B cell (primary cell): ENCODE data around the gene ARL5B. TPM values are rescaled to one million over a fixed set of nuclear protein-coding genes. Genes with fewer than 3 reads are reported as not detected.

Experiments
- ATAC-seq: fragments of 200-7000 bp; cut with Tn5 transposase; one replicate; pipeline ENCODE4 v1.10.0; 2021; ENCODE audit warnings: low read depth, mild to moderate bottlenecking, moderate number of reproducible peaks, moderate library complexity
- CTCF ChIA-PET: fragments of 350-600 bp; sonication (Branson Sonifier 250); formaldehyde crosslinking; loops from one replicate; lab custom pipeline; 2021; ENCODE audit warnings: antibody characterized with exemption, inconsistent platforms; lab: Charles Lee
- POLR2A ChIA-PET: fragments of 350-600 bp; sonication (Branson Sonifier 250); formaldehyde crosslinking; loops from one replicate; lab custom pipeline; 2021; ENCODE audit warnings: antibody characterized with exemption; lab: Charles Lee
- DNase-seq: peaks from one replicate; pipeline ENCODE4 v3.0.0; 2013
- H2AFZ ChIP-seq: 2 replicates; pipeline ENCODE4 v1.6.1; 2012; ENCODE audit warnings: mild to moderate bottlenecking, low read depth, low read length; ENCODE audit not compliant: insufficient read depth, poor library complexity, severe bottlenecking
- H3K27ac ChIP-seq, 2 donors: 1 replicate in 1 of 2; 2 replicates in 1 of 2; pipeline ENCODE4 v1.5.1; 2012 to 2013; ENCODE audit warnings: low read length in 2 of 2, mild to moderate bottlenecking in 2 of 2, moderate library complexity in 1 of 2
- H3K27me3 ChIP-seq, 4 experiments: fragments of 200-600 bp in 1 of 4; sonication (generic) in 1 of 4; replicated peaks in 1 of 4; 1 replicate in 2 of 4; 2 replicates in 2 of 4; pipeline versions ENCODE4 v1.6.1 to v1.7.0; 2013 to 2016; ENCODE audit warnings: low read length in 3 of 4, mild to moderate bottlenecking in 2 of 4, mixed read lengths in 1 of 4, moderate library complexity in 1 of 4; ENCODE audit not compliant: insufficient read depth in 4 of 4, control insufficient read depth in 3 of 4; ENCODE audit errors: control extremely low read depth in 1 of 4
- H3K36me3 ChIP-seq, 2 experiments: replicated peaks in 1 of 2; 1 replicate in 1 of 2; 2 replicates in 1 of 2; pipeline versions ENCODE4 v1.6.1 to v1.7.1; 2013; ENCODE audit warnings: low read length in 1 of 2; ENCODE audit not compliant: insufficient read depth in 2 of 2, control insufficient read depth in 1 of 2; ENCODE audit errors: control extremely low read depth in 1 of 2, extremely low read depth in 1 of 2
- H3K4me1 ChIP-seq, 2 donors: fragments of 200-600 bp in 1 of 2; sonication (generic) in 1 of 2; 1 replicate in 1 of 2; 2 replicates in 1 of 2; pipeline versions ENCODE4 v1.5.1 to v1.6.1; 2013 to 2017; ENCODE audit warnings: low read length in 2 of 2; ENCODE audit not compliant: control insufficient read depth in 2 of 2, insufficient read depth in 2 of 2
- H3K4me2 ChIP-seq: replicated peaks from 2 replicates; pipeline ENCODE3; 2012; ENCODE audit warnings: mild to moderate bottlenecking, low read depth, low read length; ENCODE audit not compliant: poor library complexity, severe bottlenecking
- H3K4me3 ChIP-seq, 5 experiments: fragments of 200-600 bp in 1 of 5; sonication (generic) in 1 of 5; 1 replicate in 3 of 5; 2 replicates in 2 of 5; pipeline versions ENCODE4 v1.5.1 to v1.7.0; 2011 to 2016; ENCODE audit warnings: low read length in 4 of 5, mild to moderate bottlenecking in 4 of 5, low read depth in 2 of 5, control low read depth in 1 of 5, moderate library complexity in 1 of 5; ENCODE audit not compliant: insufficient read depth in 1 of 5; ENCODE audit errors: control extremely low read depth in 1 of 5, extremely low read depth in 1 of 5
- H3K79me2 ChIP-seq: fragments of 200-600 bp; sonication (generic); one replicate; pipeline ENCODE4 v1.6.0; 2016; ENCODE audit warnings: low read length; ENCODE audit not compliant: control insufficient read depth, insufficient read depth
- H3K9ac ChIP-seq: fragments of 200-600 bp; sonication (generic); 2 replicates; pipeline ENCODE4 v1.6.1; 2017; ENCODE audit warnings: mild to moderate bottlenecking, low read length, moderate library complexity
- H3K9me3 ChIP-seq, 3 donors: one replicate each; pipeline versions ENCODE4 v1.6.1 to v1.7.1; 2013; ENCODE audit warnings: low read length in 2 of 3; ENCODE audit not compliant: control insufficient read depth in 2 of 3, insufficient read depth in 1 of 3; ENCODE audit errors: control extremely low read depth in 1 of 3
- H4K20me1 ChIP-seq: 2 replicates; pipeline ENCODE4 v1.6.0; 2012; ENCODE audit warnings: mild to moderate bottlenecking, low read length; ENCODE audit not compliant: insufficient read depth, control insufficient read depth, poor library complexity, severe bottlenecking
- H3K27ac Mint-ChIP-seq: one replicate; pipeline ENCODE4 v1.8.0; 2021; ENCODE audit warnings: mixed read lengths
- H3K27me3 Mint-ChIP-seq: one replicate; pipeline ENCODE4 v1.8.0; 2021; ENCODE audit warnings: mixed read lengths
- H3K4me1 Mint-ChIP-seq: one replicate; pipeline ENCODE4 v1.8.0; 2021; ENCODE audit warnings: mixed read lengths
- H3K4me3 Mint-ChIP-seq: one replicate; pipeline ENCODE4 v1.8.0; 2021; ENCODE audit warnings: mixed read lengths
- H3K9me3 Mint-ChIP-seq: one replicate; pipeline ENCODE4 v1.8.0; 2022; ENCODE audit warnings: mixed read lengths; ENCODE audit not compliant: insufficient read depth
- EZH2 ChIP-seq: IDR thresholded peaks from 2 replicates; pipeline ENCODE4 v1.6.1; 2012; ENCODE audit warnings: borderline replicate concordance, low read depth, mild to moderate bottlenecking, moderate library complexity, low read length; ENCODE audit not compliant: insufficient read depth, poor library complexity, severe bottlenecking
- WGBS: methylation state at CpG from one replicate; pipeline ENCODE4 v1.1.5; 2013; ENCODE audit warnings: missing lambda C conversion rate; ENCODE audit not compliant: insufficient coverage; 5-methylcytosine and 5-hydroxymethylcytosine counted together
- intact Hi-C: fragments of 100-400 bp; cut with micrococcal nuclease; formaldehyde crosslinking; loops from one replicate; pipeline ENCODE4 v1.10.0; 2022
- polyA plus RNA-seq: library from polyadenylated mRNA; depleted of rRNA; stranded (reverse); fragments of >200 nt; gene quantifications from 2 replicates; pipeline ENCODE4 v1.2.3, GENCODE V29; 2012
- total RNA-seq, 2 donors: library from RNA; stranded (reverse); fragments of 120-200 nt in 1 of 2; gene quantifications; 1 replicate in 1 of 2; 2 replicates in 1 of 2; pipeline versions ENCODE4 v1.2.3 to v1.2.4, GENCODE V29; 2013 to 2022
- TF ChIP-seq, protein P1 (sequence below): fragments of 200-600 bp; IDR thresholded peaks from one replicate; pipeline ENCODE4 v1.8.0; 2022; ENCODE audit warnings: antibody characterized with exemption, mild to moderate bottlenecking

Gene ARL5B
- total and polyA plus RNA-seq, 2 donors (not counting 1 experiment from before 2014, with no cell fraction given), result 5.2 to 13.4 TPM

- DNase-seq (no peak), ATAC-seq (no peak)
- no peaks in the 10 kb centered on the region for H3K9me3 ChIP-seq
- TF ChIP-seq, protein P1, sequence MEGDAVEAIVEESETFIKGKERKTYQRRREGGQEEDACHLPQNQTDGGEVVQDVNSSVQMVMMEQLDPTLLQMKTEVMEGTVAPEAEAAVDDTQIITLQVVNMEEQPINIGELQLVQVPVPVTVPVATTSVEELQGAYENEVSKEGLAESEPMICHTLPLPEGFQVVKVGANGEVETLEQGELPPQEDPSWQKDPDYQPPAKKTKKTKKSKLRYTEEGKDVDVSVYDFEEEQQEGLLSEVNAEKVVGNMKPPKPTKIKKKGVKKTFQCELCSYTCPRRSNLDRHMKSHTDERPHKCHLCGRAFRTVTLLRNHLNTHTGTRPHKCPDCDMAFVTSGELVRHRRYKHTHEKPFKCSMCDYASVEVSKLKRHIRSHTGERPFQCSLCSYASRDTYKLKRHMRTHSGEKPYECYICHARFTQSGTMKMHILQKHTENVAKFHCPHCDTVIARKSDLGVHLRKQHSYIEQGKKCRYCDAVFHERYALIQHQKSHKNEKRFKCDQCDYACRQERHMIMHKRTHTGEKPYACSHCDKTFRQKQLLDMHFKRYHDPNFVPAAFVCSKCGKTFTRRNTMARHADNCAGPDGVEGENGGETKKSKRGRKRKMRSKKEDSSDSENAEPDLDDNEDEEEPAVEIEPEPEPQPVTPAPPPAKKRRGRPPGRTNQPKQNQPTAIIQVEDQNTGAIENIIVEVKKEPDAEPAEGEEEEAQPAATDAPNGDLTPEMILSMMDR, result no peak
- no peak for TF ChIP-seq EZH2
- Mint-ChIP-seq H3K4me1 (no peaks in the 10 kb centered on the region), H3K4me3 (no peak overlapping the region), H3K9me3 (no peaks in the 10 kb centered on the region), H3K27ac (no peak overlapping the region), H3K27me3 (no peaks in the 10 kb centered on the region)
- no peaks in the 10 kb centered on the region for H3K79me2 ChIP-seq
- no peaks in the 10 kb centered on the region for H4K20me1 ChIP-seq
- no peak overlapping the region for H3K4me3 ChIP-seq
- CTCF ChIA-PET, result interaction anchor here (0.6 kb wide), 1 partner anchor 73 kb away, joined by 3 read pairs; no protein-coding TSS in a partner anchor
- H3K27ac ChIP-seq, result no peak overlapping the region
- no peaks in the 10 kb centered on the region for H3K27me3 ChIP-seq
- no CpG with 5 or more reads among the region's 3 CpGs for WGBS
- POLR2A ChIA-PET, result no interaction called here
- H2AFZ ChIP-seq, result no peak overlapping the region
- intact Hi-C loops, result no loop called here
- no peak overlapping the region for H3K9ac ChIP-seq
- no peak overlapping the region for H3K4me2 ChIP-seq
- H3K36me3 ChIP-seq, result peaks cover 5 to 20% of the 10 kb centered on the region in 2 experiments
- no peaks in the 10 kb centered on the region for H3K4me1 ChIP-seq
Observed at GRCh38 chr10:18616337-18616736, 42.9 kb upstream of the ARL5B start.

GRCh38 chr10:18619016-18619415 lies 40.2 kb upstream of the ARL5B start:
- CTCF ChIA-PET, result no interaction called here
- no peak overlapping the region for H2AFZ ChIP-seq
- no peak overlapping the region for H3K9ac ChIP-seq
- DNase-seq (no peak), ATAC-seq (no peak)
- no peak overlapping the region for H3K4me3 ChIP-seq
- WGBS, result 100% methylated on average over 3 of the region's 3 CpGs
- H3K27me3 ChIP-seq, result no peaks in the 10 kb centered on the region
- intact Hi-C loops, result no loop called here
- TF ChIP-seq EZH2, result no peak
- TF ChIP-seq, protein P1, result no peak
- no peaks in the 10 kb centered on the region for H3K9me3 ChIP-seq
- no peak overlapping the region for H3K4me2 ChIP-seq
- no peaks in the 10 kb centered on the region for H3K9me3 Mint-ChIP-seq
- POLR2A ChIA-PET, result no interaction called here
- no peak overlapping the region for H3K27ac ChIP-seq
- no peaks in the 10 kb centered on the region for H4K20me1 ChIP-seq
- no peak overlapping the region for H3K27ac Mint-ChIP-seq
- H3K4me3 Mint-ChIP-seq, result no peak overlapping the region
- peaks cover 5 to 8% of the 10 kb centered on the region in 2 experiments for H3K36me3 ChIP-seq
- H3K27me3 Mint-ChIP-seq, result no peaks in the 10 kb centered on the region
- H3K4me1 Mint-ChIP-seq, result no peaks in the 10 kb centered on the region
- no peaks in the 10 kb centered on the region for H3K4me1 ChIP-seq
- no peaks in the 10 kb centered on the region for H3K79me2 ChIP-seq
